ENCODE results near the gene CEACAM4. TPM values are rescaled to one million over a fixed set of nuclear protein-coding genes. Genes with fewer than 3 reads are reported as not detected.
A peak's percentile ranks its signal among the peaks of the same experiment; 100 is the strongest.

The CEACAM4 gene
- total RNA-seq, 1 experiment from 2014 or later: not detected

- no peak within 1 kb of the TSS for H3K27ac ChIP-seq (ENCODE audit: low read depth, low read length, poor library complexity, severe bottlenecking)
- CTCF ChIA-PET: interaction anchor here (0.5 kb wide), 1 partner anchor 177 kb away, joined by 5 read pairs; no protein-coding TSS in a partner anchor
- BruUV-seq (replicated peaks): no TSS peak
- H3K9me3 ChIP-seq (ENCODE audit: low read depth, low read length, poor library complexity, severe bottlenecking): no peaks in the 10 kb centered on the region
- H3K36me3 ChIP-seq (ENCODE audit: insufficient read depth, low read length, poor library complexity, severe bottlenecking): no peaks in the 10 kb centered on the region
- no peaks in the 10 kb centered on the region for H3K4me1 ChIP-seq (ENCODE audit: insufficient read depth, low read length, poor library complexity, severe bottlenecking)
- POLR2A ChIA-PET (ENCODE audit: low non-redundant PET): interaction anchor here (0.6 kb wide), 1 partner anchor 191 kb away, joined by 3 read pairs; no protein-coding TSS in a partner anchor
- peak; percentile 65 for DNase-seq (ENCODE audit: low spot score)
- H3K27me3 ChIP-seq (replicated peaks; ENCODE audit: insufficient read depth, low read depth, low read length, poor library complexity): no peaks in the 10 kb centered on the region
- H3K4me3 ChIP-seq (ENCODE audit: low read depth, low read length, poor library complexity, severe bottlenecking): no peak within 1 kb of the TSS
- no peak for TF ChIP-seq EZH2 (IDR thresholded peaks at IDR 0.05; ENCODE audit: borderline replicate concordance, low read depth, low read length, poor library complexity, severe bottlenecking)
- TF ChIP-seq, protein P1, sequence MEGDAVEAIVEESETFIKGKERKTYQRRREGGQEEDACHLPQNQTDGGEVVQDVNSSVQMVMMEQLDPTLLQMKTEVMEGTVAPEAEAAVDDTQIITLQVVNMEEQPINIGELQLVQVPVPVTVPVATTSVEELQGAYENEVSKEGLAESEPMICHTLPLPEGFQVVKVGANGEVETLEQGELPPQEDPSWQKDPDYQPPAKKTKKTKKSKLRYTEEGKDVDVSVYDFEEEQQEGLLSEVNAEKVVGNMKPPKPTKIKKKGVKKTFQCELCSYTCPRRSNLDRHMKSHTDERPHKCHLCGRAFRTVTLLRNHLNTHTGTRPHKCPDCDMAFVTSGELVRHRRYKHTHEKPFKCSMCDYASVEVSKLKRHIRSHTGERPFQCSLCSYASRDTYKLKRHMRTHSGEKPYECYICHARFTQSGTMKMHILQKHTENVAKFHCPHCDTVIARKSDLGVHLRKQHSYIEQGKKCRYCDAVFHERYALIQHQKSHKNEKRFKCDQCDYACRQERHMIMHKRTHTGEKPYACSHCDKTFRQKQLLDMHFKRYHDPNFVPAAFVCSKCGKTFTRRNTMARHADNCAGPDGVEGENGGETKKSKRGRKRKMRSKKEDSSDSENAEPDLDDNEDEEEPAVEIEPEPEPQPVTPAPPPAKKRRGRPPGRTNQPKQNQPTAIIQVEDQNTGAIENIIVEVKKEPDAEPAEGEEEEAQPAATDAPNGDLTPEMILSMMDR (conservative IDR thresholded peaks at IDR 0.05; ENCODE audit: low read depth, low read length): no peak
- intact Hi-C loops (cut with micrococcal nuclease; ENCODE audit: unreplicated experiment): no loop called here
Observed at GRCh38 chr19:41575998-41576397, 50.9 kb downstream of the CEACAM4 start, which contains the start of gene CEACAM21. Gene CEACAM21, plus strand, starts transcription at chr19:41576166. Its CDS starts 109 bp downstream, at chr19:41576275.

DNA sequence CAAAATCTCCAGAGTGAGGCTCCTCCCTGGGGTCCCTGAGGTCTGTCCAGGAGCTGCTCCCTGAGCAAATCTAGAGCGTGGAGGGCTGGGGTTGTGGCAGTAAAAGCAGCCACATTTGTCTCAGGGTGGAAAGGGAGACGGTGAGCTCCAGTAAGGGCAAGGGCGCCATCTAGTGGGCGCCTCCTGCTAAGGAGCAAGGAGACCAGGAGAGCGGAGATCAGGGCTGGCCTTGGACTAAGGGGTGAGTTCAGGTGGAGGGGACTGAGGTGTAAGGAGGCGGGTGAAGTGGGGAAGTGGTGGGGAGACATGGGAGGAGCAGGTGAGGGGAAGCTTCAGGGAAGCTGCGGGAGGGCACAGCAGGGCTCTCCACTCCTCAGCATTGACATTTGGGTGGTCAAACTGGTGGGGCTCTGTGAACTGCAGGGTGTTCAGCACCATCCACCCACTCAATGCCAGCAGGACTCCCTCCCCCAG lies 56.2 kb downstream of the CEACAM4 start:
- ChIA-PET POLR2A (ENCODE audit: low non-redundant PET) (no interaction called here), CTCF (interaction anchor here (0.6 to 1.1 kb wide), 9 partner anchors 29 to 366 kb away, joined by 3 to 10 read pairs (median 4); partner anchors contain the start of genes B3GNT8 and DMAC2)
- Histone ChIP-seq H3K27ac (ENCODE audit: low read depth, low read length, poor library complexity, severe bottlenecking) (no peak overlapping the region), H3K4me3 (ENCODE audit: low read depth, low read length, poor library complexity, severe bottlenecking) (no peak overlapping the region), H3K36me3 (ENCODE audit: insufficient read depth, low read length, poor library complexity, severe bottlenecking) (no peaks in the 10 kb centered on the region), H3K27me3 (replicated peaks; ENCODE audit: insufficient read depth, low read depth, low read length, poor library complexity) (peaks cover 19% of the 10 kb centered on the region), H3K4me1 (ENCODE audit: insufficient read depth, low read length, poor library complexity, severe bottlenecking) (no peaks in the 10 kb centered on the region), H3K9me3 (ENCODE audit: low read depth, low read length, poor library complexity, severe bottlenecking) (no peaks in the 10 kb centered on the region)
- no TSS peak for BruUV-seq (replicated peaks)
- DNase-seq (ENCODE audit: low spot score): peak; percentile 86
- TF ChIP-seq, protein P1 (conservative IDR thresholded peaks at IDR 0.05; ENCODE audit: low read depth, low read length): peak; percentile 96
- TF ChIP-seq EZH2 (IDR thresholded peaks at IDR 0.05; ENCODE audit: borderline replicate concordance, low read depth, low read length, poor library complexity, severe bottlenecking): no peak
- intact Hi-C loops (cut with micrococcal nuclease; ENCODE audit: unreplicated experiment): loop anchor here (1.0 kb wide), 1 partner anchor 121 kb away; no protein-coding TSS in a partner anchor

DNA sequence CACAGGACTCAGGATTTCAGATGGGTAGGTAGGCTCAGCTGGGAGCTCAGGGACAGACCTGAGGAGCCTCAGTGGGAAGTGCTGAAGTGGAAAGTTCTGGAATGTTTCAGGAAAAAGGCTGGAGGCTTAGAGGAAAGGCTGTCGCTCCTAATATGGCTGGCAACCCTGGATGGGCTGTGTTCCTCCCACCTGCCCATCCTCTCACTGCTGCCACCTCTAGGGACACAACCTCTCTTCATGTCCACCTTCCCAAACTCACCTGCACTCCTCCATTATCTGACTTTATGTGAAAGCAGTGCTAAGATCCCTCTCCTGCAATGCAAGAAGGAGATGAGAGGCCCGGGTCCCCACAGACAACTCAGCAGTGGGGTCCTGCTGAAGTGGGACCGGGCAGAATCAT lies 56.7 kb downstream of the CEACAM4 start:
- Histone ChIP-seq H3K27me3 (replicated peaks; ENCODE audit: insufficient read depth, low read depth, low read length, poor library complexity) (peaks cover 23% of the 10 kb centered on the region), H3K4me3 (ENCODE audit: low read depth, low read length, poor library complexity, severe bottlenecking) (no peak overlapping the region), H3K9me3 (ENCODE audit: low read depth, low read length, poor library complexity, severe bottlenecking) (no peaks in the 10 kb centered on the region), H3K27ac (ENCODE audit: low read depth, low read length, poor library complexity, severe bottlenecking) (no peak overlapping the region), H3K36me3 (ENCODE audit: insufficient read depth, low read length, poor library complexity, severe bottlenecking) (no peaks in the 10 kb centered on the region), H3K4me1 (ENCODE audit: insufficient read depth, low read length, poor library complexity, severe bottlenecking) (no peaks in the 10 kb centered on the region)
- ChIA-PET CTCF (interaction anchor here (0.6 to 1.1 kb wide), 8 partner anchors 30 to 176 kb away, joined by 3 to 10 read pairs (median 4); partner anchors contain the start of genes B3GNT8 and DMAC2), POLR2A (ENCODE audit: low non-redundant PET) (no interaction called here)
- intact Hi-C loops (cut with micrococcal nuclease; ENCODE audit: unreplicated experiment): loop anchor here (1.0 kb wide), 1 partner anchor 121 kb away; no protein-coding TSS in a partner anchor
- no peak for DNase-seq (ENCODE audit: low spot score)
- TF ChIP-seq, protein P1 (conservative IDR thresholded peaks at IDR 0.05; ENCODE audit: low read depth, low read length): no peak
- no peak for TF ChIP-seq EZH2 (IDR thresholded peaks at IDR 0.05; ENCODE audit: borderline replicate concordance, low read depth, low read length, poor library complexity, severe bottlenecking)
- no TSS peak for BruUV-seq (replicated peaks)
